Fibroblast of pulmonary artery (primary cell): ENCODE measurements around the gene FBXO28.

ENCODE experiments used
- DNase-seq: peaks from one replicate; pipeline ENCODE4 v3.0.0-alpha.2; 2010; ENCODE audit warnings: low read depth
- H3K4me3 ChIP-seq: replicated peaks from 2 replicates; pipeline ENCODE4 v1.5.1; 2011; ENCODE audit warnings: low read depth, mild to moderate bottlenecking, control low read depth, low read length, moderate library complexity
- TF ChIP-seq, protein P1 (sequence below): IDR thresholded peaks from 2 replicates; pipeline ENCODE4 v1.5.1; 2011; ENCODE audit warnings: mild to moderate bottlenecking, control low read depth, low read length, inconsistent platforms; ENCODE audit errors: missing control alignments

Gene FBXO28

DNA sequence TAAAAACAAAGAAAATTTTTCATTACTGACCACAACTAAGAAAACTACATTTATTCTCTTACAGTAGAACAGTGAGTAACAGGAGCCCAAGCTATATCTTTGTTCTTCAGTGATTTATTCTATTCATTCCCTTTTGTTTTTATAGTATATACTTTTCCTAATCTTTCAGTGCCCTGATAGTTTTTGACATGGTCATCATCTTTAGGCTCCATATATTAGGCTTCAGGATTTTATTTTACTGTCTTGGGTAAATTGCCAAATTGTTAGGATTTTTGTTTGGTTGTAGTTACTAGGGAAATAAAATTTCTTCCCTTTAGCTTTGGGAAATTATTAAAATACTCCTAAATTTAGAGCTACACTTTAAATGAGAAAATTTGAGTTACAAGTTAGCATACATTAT is 10.3 kb downstream of the FBXO28 start:
- DNase-seq, result no peak
- no peak overlapping the region for H3K4me3 ChIP-seq
- TF ChIP-seq, protein P1, sequence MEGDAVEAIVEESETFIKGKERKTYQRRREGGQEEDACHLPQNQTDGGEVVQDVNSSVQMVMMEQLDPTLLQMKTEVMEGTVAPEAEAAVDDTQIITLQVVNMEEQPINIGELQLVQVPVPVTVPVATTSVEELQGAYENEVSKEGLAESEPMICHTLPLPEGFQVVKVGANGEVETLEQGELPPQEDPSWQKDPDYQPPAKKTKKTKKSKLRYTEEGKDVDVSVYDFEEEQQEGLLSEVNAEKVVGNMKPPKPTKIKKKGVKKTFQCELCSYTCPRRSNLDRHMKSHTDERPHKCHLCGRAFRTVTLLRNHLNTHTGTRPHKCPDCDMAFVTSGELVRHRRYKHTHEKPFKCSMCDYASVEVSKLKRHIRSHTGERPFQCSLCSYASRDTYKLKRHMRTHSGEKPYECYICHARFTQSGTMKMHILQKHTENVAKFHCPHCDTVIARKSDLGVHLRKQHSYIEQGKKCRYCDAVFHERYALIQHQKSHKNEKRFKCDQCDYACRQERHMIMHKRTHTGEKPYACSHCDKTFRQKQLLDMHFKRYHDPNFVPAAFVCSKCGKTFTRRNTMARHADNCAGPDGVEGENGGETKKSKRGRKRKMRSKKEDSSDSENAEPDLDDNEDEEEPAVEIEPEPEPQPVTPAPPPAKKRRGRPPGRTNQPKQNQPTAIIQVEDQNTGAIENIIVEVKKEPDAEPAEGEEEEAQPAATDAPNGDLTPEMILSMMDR, result no peak

DNA sequence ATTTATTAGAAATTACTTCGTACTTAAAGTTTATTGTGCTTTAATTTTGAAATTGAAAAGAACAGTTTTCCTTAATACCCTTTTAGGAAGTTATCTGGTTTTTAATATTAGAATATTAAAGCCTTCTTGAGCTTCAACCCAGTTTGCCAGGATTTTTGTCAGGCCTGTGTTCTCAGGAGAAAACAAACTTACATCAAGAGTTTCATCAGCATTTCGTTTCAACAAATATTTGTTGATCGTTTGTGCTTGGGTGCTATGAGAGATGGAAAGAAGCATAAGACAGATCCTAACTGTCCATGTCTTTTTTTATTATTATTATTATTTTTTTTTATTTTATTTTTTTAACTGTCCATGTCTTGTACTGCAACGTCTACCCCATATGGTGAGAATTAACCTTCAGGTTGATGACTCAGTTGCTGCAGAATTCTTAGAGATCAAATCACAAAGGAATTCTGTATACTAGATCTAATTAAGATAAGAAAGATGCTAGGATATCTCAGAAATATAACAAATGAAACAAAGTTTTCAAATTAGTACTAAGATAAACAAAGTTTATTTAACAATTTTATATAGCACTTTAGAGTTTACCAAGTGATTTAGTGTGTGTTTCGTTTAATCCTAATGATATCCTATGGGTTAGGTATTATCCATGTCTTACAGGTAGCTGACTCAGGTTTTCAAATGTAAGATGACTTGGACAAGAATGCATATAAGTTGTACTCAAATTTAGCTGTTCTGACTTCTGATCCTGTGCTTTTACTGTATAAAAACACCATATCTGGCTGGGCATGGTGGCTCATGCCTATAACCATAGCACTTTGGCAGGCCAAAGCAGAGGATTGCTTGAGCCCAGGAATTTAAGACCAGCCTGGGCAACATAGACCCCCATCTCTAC is 14.3 kb downstream of the FBXO28 start:
- TF ChIP-seq, protein P1, result no peak
- no peak for DNase-seq
- no peak overlapping the region for H3K4me3 ChIP-seq

GRCh38 chr1:224131253-224131652 is 17.3 kb downstream of the FBXO28 start:
- no peak overlapping the region for H3K4me3 ChIP-seq
- TF ChIP-seq, protein P1, result no peak

GRCh38 chr1:224132901-224133300 is 19.0 kb downstream of the FBXO28 start:
- TF ChIP-seq, protein P1, result no peak
- DNase-seq, result no peak

More at GRCh38 chr1:224131253-224131652, 17.3 kb downstream of the FBXO28 start:
- no peak for DNase-seq

GRCh38 chr1:224133741-224134299 is 19.9 kb downstream of the FBXO28 start:
- no peak for DNase-seq

More at GRCh38 chr1:224132901-224133300, 19.0 kb downstream of the FBXO28 start:
- H3K4me3 ChIP-seq, result no peak overlapping the region

GRCh38 chr1:224137518-224137917 is 23.6 kb downstream of the FBXO28 start:
- TF ChIP-seq, protein P1, result no peak
- no peak for DNase-seq
- no peak overlapping the region for H3K4me3 ChIP-seq

More at GRCh38 chr1:224133741-224134299, 19.9 kb downstream of the FBXO28 start:
- no peak overlapping the region for H3K4me3 ChIP-seq
- TF ChIP-seq, protein P1, result no peak

DNA sequence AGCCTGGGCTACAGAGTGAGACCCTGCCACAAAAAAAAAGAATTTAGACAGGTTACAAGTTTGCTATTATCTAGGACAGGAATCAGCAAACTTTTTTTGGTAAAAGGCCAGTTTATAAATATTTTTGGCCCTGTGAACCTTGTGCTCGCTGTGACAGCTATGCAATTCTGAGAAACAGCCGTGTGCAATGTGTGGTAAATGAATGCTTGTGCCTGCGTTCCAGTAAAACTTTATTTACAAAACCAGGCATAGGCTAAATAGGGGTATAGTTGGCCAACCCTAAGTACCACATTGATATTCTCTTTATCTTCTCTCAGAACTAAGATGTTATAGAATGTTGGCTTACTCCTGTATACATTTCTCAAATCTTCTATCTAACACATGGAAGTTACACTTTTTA is 24.3 kb downstream of the FBXO28 start:
- TF ChIP-seq, protein P1, result no peak
- no peak for DNase-seq
- H3K4me3 ChIP-seq, result no peak overlapping the region
